GM12878 (cell line): ENCODE measurements around the gene LITAF. TPM values are rescaled to one million over a fixed set of nuclear protein-coding genes. Genes with fewer than 3 reads are reported as not detected.

Experiments used
- ATAC-seq: fragments of 200-7000 bp; cut with Tn5 transposase; 3 replicates; pipeline ENCODE4 v1.9.1; 2020; ENCODE audit warnings: mild to moderate bottlenecking, moderate library complexity
- BruUV-seq: library from RNA; stranded (reverse); fragments of 400-500 nt; replicated peaks from 2 replicates; lab custom pipeline; 2021; lab: Mats Ljungman, UMichigan
- CTCF ChIA-PET: fragments of 300-600 bp; sonication (Branson Sonifier 250); formaldehyde crosslinking; extraction: SDS; loops from one replicate; lab custom pipeline; 2021; ENCODE audit warnings: inconsistent platforms; lab: Yijun Ruan, JAX
- POLR2A ChIA-PET: fragments of 350-600 bp; formaldehyde crosslinking; extraction: SDS; loops from one replicate; lab custom pipeline; 2021; ENCODE audit warnings: inconsistent platforms; lab: Charles Lee
- RAD21 ChIA-PET: fragments of 300-600 bp; sonication (Branson Sonifier 250); formaldehyde crosslinking; loops from one replicate; lab custom pipeline; 2023; ENCODE audit warnings: antibody characterized with exemption; ENCODE audit not compliant: unreplicated experiment; lab: Charles Lee
- SMC1A ChIA-PET: fragments of 300-600 bp; sonication (Branson Sonifier 250); formaldehyde crosslinking; loops from one replicate; lab custom pipeline; 2023; ENCODE audit not compliant: unreplicated experiment, uncharacterized antibody; lab: Charles Lee
- DNase-seq: peaks from one replicate; pipeline ENCODE4 v3.0.0-alpha.2; 2011; ENCODE audit warnings: low read depth, low spot score
- FAIRE-seq: peaks from 3 replicates; lab custom pipeline; 2011; peaks lifted over from hg19 to GRCh38; lab: Jason Lieb, UNC
- H2AFZ ChIP-seq: 2 replicates; pipeline ENCODE4 v1.6.0; 2011; ENCODE audit warnings: low read depth, low read length, control low read depth; ENCODE audit not compliant: control insufficient read depth
- H3K27ac ChIP-seq: 2 replicates; pipeline ENCODE4 v1.5.1; 2011; ENCODE audit warnings: control low read depth; ENCODE audit not compliant: control insufficient read depth, insufficient read depth
- H3K27me3 ChIP-seq, 2 experiments: replicated peaks in 1 of 2; 2 replicates each; pipeline versions ENCODE4 v1.6.0 to v1.6.1; 2011; ENCODE audit warnings: low read length in 1 of 2; ENCODE audit not compliant: control insufficient read depth in 2 of 2, insufficient read depth in 2 of 2
- H3K36me3 ChIP-seq, 2 experiments: 2 replicates each; pipeline ENCODE4 v1.5.1; 2011; ENCODE audit warnings: low read length in 1 of 2; ENCODE audit not compliant: control insufficient read depth in 2 of 2, insufficient read depth in 2 of 2
- H3K4me1 ChIP-seq: 2 replicates; pipeline ENCODE4 v1.6.1; 2011; ENCODE audit warnings: mild to moderate bottlenecking, low read length, moderate library complexity, mixed read lengths; ENCODE audit not compliant: control insufficient read depth, insufficient read depth
- H3K4me2 ChIP-seq: 2 replicates; pipeline ENCODE4 v1.6.0; 2011; ENCODE audit warnings: control low read depth; ENCODE audit not compliant: control insufficient read depth, insufficient read depth
- H3K4me3 ChIP-seq: fragments of 200-600 bp; sonication (generic); 2 replicates; pipeline ENCODE4 v1.5.1; 2016
- H3K79me2 ChIP-seq: 2 replicates; pipeline ENCODE4 v1.6.0; 2011; ENCODE audit warnings: low read length; ENCODE audit not compliant: control insufficient read depth, insufficient read depth
- H3K9ac ChIP-seq: 2 replicates; pipeline ENCODE4 v1.8.0; 2011; ENCODE audit warnings: low read length, control low read depth, mixed read lengths; ENCODE audit not compliant: control insufficient read depth, insufficient read depth
- H3K9me3 ChIP-seq: replicated peaks from 3 replicates; pipeline ENCODE4 v1.5.1; 2011; ENCODE audit warnings: mild to moderate bottlenecking, low read length; ENCODE audit not compliant: control insufficient read depth, insufficient read depth
- H4K20me1 ChIP-seq: 2 replicates; pipeline ENCODE4 v1.6.0; 2011; ENCODE audit not compliant: control insufficient read depth, insufficient read depth
- FOS ChIP-seq: IDR thresholded peaks from 3 replicates; pipeline ENCODE4 v1.6.1; 2011; ENCODE audit warnings: borderline replicate concordance; ENCODE audit not compliant: insufficient read length; ENCODE audit errors: extremely low read depth
- IKZF2 ChIP-seq, 2 experiments: fragments of 450-650 bp; IDR thresholded peaks; 2 replicates each; pipeline ENCODE4 v1.6.1; 2017; ENCODE audit warnings: mild to moderate bottlenecking in 2 of 2, moderate library complexity in 2 of 2
- JUNB ChIP-seq: IDR thresholded peaks from 2 replicates; pipeline ENCODE4 v1.6.1; 2016; ENCODE audit warnings: antibody characterized with exemption, mild to moderate bottlenecking
- NBN ChIP-seq: fragments of 450-650 bp; IDR thresholded peaks from 2 replicates; pipeline ENCODE4 v1.6.1; 2016
- NR2C1 ChIP-seq: fragments of 450-650 bp; IDR thresholded peaks from 2 replicates; pipeline ENCODE4 v1.6.1; 2017; ENCODE audit warnings: antibody characterized with exemption, mild to moderate bottlenecking, moderate library complexity
- NR2F1 ChIP-seq: fragments of 450-650 bp; conservative IDR thresholded peaks from 2 replicates; pipeline ENCODE4 v1.6.1; 2017; ENCODE audit warnings: mild to moderate bottlenecking
- SIX5 ChIP-seq: IDR thresholded peaks from 2 replicates; pipeline ENCODE4 v1.6.1; 2011; ENCODE audit warnings: mild to moderate bottlenecking, low read depth, low read length, moderate library complexity; ENCODE audit not compliant: severe bottlenecking
- SMAD1 ChIP-seq: fragments of 450-650 bp; IDR thresholded peaks from 2 replicates; pipeline ENCODE4 v1.6.1; 2018; ENCODE audit warnings: mild to moderate bottlenecking, low read depth; ENCODE audit not compliant: partially characterized antibody
- SP1 ChIP-seq: IDR thresholded peaks from one replicate; pipeline ENCODE4 v1.6.1; 2011; ENCODE audit warnings: low read depth, low read length
- STAT1 ChIP-seq: fragments of 450-650 bp; conservative IDR thresholded peaks from 2 replicates; pipeline ENCODE4 v1.6.1; 2014; ENCODE audit warnings: antibody characterized with exemption, mild to moderate bottlenecking
- ZNF24 ChIP-seq: fragments of 450-650 bp; IDR thresholded peaks from 2 replicates; pipeline ENCODE4 v1.6.1; 2017; ENCODE audit warnings: antibody characterized with exemption, mild to moderate bottlenecking
- WGBS: methylation state at CpG from one replicate; pipeline ENCODE4 v1.1.6; 2016; ENCODE audit warnings: low lambda C conversion rate; ENCODE audit not compliant: insufficient replicate concordance, insufficient coverage; ENCODE audit errors: missing lambda C conversion rate; 5-methylcytosine and 5-hydroxymethylcytosine counted together
- in situ Hi-C: fragments of 300-500 bp; cut with MboI; formaldehyde crosslinking; loops from 9 replicates; pipeline ENCODE4 v1.14.3; 2018; ENCODE audit warnings: mixed read lengths
- intact Hi-C: fragments of 100-400 bp; cut with micrococcal nuclease; formaldehyde crosslinking; loops from one replicate; pipeline ENCODE4 v1.14.2; 2022; ENCODE audit not compliant: unreplicated experiment
- polyA plus RNA-seq, 11 experiments: library from polyadenylated mRNA; depleted of rRNA in 4 of 11; unstranded in 6 of 11; stranded (reverse) in 5 of 11; fragments of >200 nt; fragmentation: Nextera tagmentation in 4 of 11; fragmentation: Illumina TruSeq in 1 of 11; extraction: Ambion mirVana in 4 of 11; extraction: Trizol in 1 of 11; gene quantifications; 1 replicate in 1 of 11; 2 replicates in 10 of 11; pipeline versions ENCODE4 v1.2.1 to v1.2.3, GENCODE V29; 2011 to 2016; ENCODE audit warnings: inconsistent platforms in 2 of 11, missing spikeins in 2 of 11, low read depth in 1 of 11
- total RNA-seq, 4 experiments: library from RNA; depleted of rRNA in 3 of 4; stranded (reverse); fragments of >200 nt in 3 of 4; fragmentation: Illumina TruSeq in 1 of 4; extraction: Trizol in 1 of 4; gene quantifications; 2 replicates each; pipeline versions ENCODE4 v1.2.1 to v1.2.3, GENCODE V29; 2013 to 2021
- TF ChIP-seq, protein P1 (sequence below): fragments of 450-650 bp; IDR thresholded peaks from 2 replicates; pipeline ENCODE4 v1.6.1; 2017; ENCODE audit warnings: antibody characterized with exemption, mild to moderate bottlenecking, moderate library complexity
- TF ChIP-seq, protein P2 (sequence below): fragments of 450-650 bp; IDR thresholded peaks from 2 replicates; pipeline ENCODE4 v1.6.1; 2016; ENCODE audit warnings: mild to moderate bottlenecking, moderate library complexity, borderline replicate concordance

Gene LITAF
- total and polyA plus RNA-seq, 10 of the 15 experiments (the other 5 are each of a cell fraction or from before 2014, with no cell fraction given), result 99.2 to 211 (median 147) TPM

DNA sequence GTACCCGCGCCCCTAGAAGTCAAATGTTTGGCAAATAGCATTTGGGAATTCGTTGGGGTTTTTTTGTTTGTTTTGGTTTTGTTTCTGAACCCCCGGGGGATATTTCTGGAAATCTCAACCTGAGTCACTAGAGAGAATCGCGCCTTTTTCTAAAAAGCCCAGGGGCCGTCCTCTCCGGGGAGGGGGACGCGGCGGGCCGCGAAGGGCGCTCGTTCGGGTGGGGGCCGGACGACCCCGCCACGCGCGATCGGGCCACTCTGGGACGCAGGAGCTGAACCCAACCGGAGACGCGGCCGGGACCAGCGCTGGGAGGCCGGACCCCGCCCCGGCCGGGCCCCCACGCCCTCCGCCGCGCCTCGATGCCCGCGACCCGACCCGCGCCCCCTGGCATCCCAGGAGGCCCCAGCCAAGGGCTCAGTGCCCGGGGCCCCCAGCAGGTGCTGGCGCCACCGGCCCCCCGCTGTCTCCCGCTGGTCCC lies 302 bp downstream of the LITAF start:
- CTCF ChIA-PET, result interaction anchor here (0.6 to 1.8 kb wide), 5 partner anchors 11 to 433 kb away, joined by 3 to 12 read pairs (median 5); no protein-coding TSS in a partner anchor
- intact Hi-C loops, result no loop called here
- Histone ChIP-seq H3K36me3 (no peaks in the 10 kb centered on the region), H3K4me2 (peak overlapping the region; percentile 95; the same call in 1 of the 2 replicates), H2AFZ (no peak overlapping the region; the same call in 1 of the 2 replicates), H4K20me1 (no peaks in the 10 kb centered on the region), H3K4me3 (peak overlapping the region; percentile 97), H3K4me1 (peaks cover 10% of the 10 kb centered on the region; the same call in 1 of the 2 replicates), H3K27ac (peak overlapping the region; percentile 92), H3K9me3 (no peaks in the 10 kb centered on the region), H3K79me2 (peaks cover 59% of the 10 kb centered on the region), H3K9ac (peak overlapping the region; percentile 94), H3K27me3 (no peaks in the 10 kb centered on the region)
- no peak for FAIRE-seq
- POLR2A ChIA-PET, result interaction anchor here (0.6 to 1.5 kb wide), 5 partner anchors 14 to 210 kb away, joined by 3 to 6 read pairs (median 4); partner anchors contain the start of gene ZC3H7A
- RAD21 ChIA-PET, result interaction anchor here (0.6 to 3.0 kb wide), 12 partner anchors 9 to 211 kb away, joined by 3 to 16 read pairs (median 4); partner anchors contain the start of gene ZC3H7A
- in situ Hi-C loops, result no loop called here
- SMC1A ChIA-PET, result interaction anchor here (0.9 to 1.5 kb wide), 5 partner anchors 9 to 146 kb away, joined by 3 to 6 read pairs (median 4); no protein-coding TSS in a partner anchor
- DNase-seq, result no peak
- WGBS, result 3% methylated on average over 30 of the region's 48 CpGs
- BruUV-seq, result no TSS peak
- ATAC-seq, result peak; percentile 12
- no peak for TF ChIP-seq STAT1
- peak; percentile 81 for TF ChIP-seq NR2F1
- no peak for TF ChIP-seq FOS
- no peak for TF ChIP-seq SP1
- TF ChIP-seq, protein P1, sequence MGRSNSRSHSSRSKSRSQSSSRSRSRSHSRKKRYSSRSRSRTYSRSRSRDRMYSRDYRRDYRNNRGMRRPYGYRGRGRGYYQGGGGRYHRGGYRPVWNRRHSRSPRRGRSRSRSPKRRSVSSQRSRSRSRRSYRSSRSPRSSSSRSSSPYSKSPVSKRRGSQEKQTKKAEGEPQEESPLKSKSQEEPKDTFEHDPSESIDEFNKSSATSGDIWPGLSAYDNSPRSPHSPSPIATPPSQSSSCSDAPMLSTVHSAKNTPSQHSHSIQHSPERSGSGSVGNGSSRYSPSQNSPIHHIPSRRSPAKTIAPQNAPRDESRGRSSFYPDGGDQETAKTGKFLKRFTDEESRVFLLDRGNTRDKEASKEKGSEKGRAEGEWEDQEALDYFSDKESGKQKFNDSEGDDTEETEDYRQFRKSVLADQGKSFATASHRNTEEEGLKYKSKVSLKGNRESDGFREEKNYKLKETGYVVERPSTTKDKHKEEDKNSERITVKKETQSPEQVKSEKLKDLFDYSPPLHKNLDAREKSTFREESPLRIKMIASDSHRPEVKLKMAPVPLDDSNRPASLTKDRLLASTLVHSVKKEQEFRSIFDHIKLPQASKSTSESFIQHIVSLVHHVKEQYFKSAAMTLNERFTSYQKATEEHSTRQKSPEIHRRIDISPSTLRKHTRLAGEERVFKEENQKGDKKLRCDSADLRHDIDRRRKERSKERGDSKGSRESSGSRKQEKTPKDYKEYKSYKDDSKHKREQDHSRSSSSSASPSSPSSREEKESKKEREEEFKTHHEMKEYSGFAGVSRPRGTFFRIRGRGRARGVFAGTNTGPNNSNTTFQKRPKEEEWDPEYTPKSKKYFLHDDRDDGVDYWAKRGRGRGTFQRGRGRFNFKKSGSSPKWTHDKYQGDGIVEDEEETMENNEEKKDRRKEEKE, result no peak
- TF ChIP-seq IKZF2 (IDR thresholded peaks at IDR 0.05), result 0 out of 4 replicates have a peak, but pooled peaks of 1 of the 2 experiments have one; percentile 4
- TF ChIP-seq SIX5, result no peak
- no peak for TF ChIP-seq SMAD1
- TF ChIP-seq NR2C1, result no peak
- TF ChIP-seq JUNB, result 0 out of 2 replicates have a peak, but pooled peaks have one; percentile 30
- TF ChIP-seq, protein P2, sequence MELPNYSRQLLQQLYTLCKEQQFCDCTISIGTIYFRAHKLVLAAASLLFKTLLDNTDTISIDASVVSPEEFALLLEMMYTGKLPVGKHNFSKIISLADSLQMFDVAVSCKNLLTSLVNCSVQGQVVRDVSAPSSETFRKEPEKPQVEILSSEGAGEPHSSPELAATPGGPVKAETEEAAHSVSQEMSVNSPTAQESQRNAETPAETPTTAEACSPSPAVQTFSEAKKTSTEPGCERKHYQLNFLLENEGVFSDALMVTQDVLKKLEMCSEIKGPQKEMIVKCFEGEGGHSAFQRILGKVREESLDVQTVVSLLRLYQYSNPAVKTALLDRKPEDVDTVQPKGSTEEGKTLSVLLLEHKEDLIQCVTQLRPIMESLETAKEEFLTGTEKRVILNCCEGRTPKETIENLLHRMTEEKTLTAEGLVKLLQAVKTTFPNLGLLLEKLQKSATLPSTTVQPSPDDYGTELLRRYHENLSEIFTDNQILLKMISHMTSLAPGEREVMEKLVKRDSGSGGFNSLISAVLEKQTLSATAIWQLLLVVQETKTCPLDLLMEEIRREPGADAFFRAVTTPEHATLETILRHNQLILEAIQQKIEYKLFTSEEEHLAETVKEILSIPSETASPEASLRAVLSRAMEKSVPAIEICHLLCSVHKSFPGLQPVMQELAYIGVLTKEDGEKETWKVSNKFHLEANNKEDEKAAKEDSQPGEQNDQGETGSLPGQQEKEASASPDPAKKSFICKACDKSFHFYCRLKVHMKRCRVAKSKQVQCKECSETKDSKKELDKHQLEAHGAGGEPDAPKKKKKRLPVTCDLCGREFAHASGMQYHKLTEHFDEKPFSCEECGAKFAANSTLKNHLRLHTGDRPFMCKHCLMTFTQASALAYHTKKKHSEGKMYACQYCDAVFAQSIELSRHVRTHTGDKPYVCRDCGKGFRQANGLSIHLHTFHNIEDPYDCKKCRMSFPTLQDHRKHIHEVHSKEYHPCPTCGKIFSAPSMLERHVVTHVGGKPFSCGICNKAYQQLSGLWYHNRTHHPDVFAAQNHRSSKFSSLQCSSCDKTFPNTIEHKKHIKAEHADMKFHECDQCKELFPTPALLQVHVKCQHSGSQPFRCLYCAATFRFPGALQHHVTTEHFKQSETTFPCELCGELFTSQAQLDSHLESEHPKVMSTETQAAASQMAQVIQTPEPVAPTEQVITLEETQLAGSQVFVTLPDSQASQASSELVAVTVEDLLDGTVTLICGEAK, result no peak
- no peak for TF ChIP-seq NBN
- TF ChIP-seq ZNF24, result no peak
